Chondrocyte (in vitro differentiated cells): Measurements from ENCODE around the gene NEXN. TPM values are rescaled to one million over a fixed set of nuclear protein-coding genes. Genes with fewer than 3 reads are reported as not detected.

Source experiments
- DNase-seq: peaks from one replicate; pipeline ENCODE4 v3.0.0; 2021; ENCODE audit warnings: mixed read lengths, low spot score
- H3K27ac Mint-ChIP-seq: one replicate; pipeline ENCODE4 v1.8.0; 2021; ENCODE audit warnings: mild to moderate bottlenecking, moderate library complexity, mixed read lengths; ENCODE audit not compliant: unreplicated experiment
- H3K27me3 Mint-ChIP-seq: 2 replicates; pipeline ENCODE4 v1.8.0; 2021; ENCODE audit warnings: low read depth, mixed read lengths
- H3K36me3 Mint-ChIP-seq: 2 replicates; pipeline ENCODE4 v1.8.0; 2021; ENCODE audit warnings: low read depth, mixed read lengths
- H3K4me1 Mint-ChIP-seq: 2 replicates; pipeline ENCODE4 v1.8.0; 2021; ENCODE audit warnings: low read depth, mild to moderate bottlenecking, mixed read lengths
- H3K4me3 Mint-ChIP-seq: one replicate; pipeline ENCODE4 v1.8.0; 2021; ENCODE audit warnings: mild to moderate bottlenecking, moderate library complexity, mixed read lengths; ENCODE audit not compliant: unreplicated experiment
- H3K9me3 Mint-ChIP-seq: 2 replicates; pipeline ENCODE4 v1.8.0; 2021; ENCODE audit warnings: low read depth, mixed read lengths
- total RNA-seq: library from RNA; stranded (reverse); gene quantifications from 3 replicates; pipeline ENCODE4 v1.2.1, GENCODE V29; 2021
- TF ChIP-seq, protein P1 (sequence below): fragments of 200-600 bp; sonication (generic); IDR thresholded peaks from 2 replicates; pipeline ENCODE4 v1.5.0; 2021; ENCODE audit warnings: antibody characterized with exemption, mild to moderate bottlenecking, moderate library complexity

The NEXN gene
- total RNA-seq, 1 donor from 2014 or later = 46.2 TPM

DNA sequence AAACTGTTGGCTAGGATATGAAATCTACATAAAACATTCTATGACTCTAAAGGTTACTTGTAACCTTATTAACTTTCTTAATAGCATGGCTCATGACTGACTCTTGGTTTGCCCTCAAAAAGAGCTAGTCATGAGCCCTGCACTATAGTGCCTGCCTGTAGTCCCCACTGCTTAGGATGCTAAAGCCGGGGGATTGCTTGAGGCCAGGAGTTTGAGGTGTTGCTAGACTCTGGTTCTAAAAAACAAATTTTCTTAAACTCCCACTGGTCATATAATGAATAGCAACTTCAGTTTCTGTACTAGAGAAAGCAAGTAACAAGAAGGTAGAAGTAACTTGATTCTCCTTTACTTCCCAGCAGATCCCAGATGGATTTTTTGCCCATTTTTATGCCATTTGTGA is 15.8 kb upstream of the NEXN start:
- Mint-ChIP-seq H3K27ac (no peak overlapping the region), H3K4me1 (peaks cover 31% of the 10 kb centered on the region), H3K4me3 (no peak overlapping the region), H3K27me3 (no peaks in the 10 kb centered on the region), H3K36me3 (no peaks in the 10 kb centered on the region), H3K9me3 (no peaks in the 10 kb centered on the region)
- DNase-seq = no peak
- TF ChIP-seq, protein P1, sequence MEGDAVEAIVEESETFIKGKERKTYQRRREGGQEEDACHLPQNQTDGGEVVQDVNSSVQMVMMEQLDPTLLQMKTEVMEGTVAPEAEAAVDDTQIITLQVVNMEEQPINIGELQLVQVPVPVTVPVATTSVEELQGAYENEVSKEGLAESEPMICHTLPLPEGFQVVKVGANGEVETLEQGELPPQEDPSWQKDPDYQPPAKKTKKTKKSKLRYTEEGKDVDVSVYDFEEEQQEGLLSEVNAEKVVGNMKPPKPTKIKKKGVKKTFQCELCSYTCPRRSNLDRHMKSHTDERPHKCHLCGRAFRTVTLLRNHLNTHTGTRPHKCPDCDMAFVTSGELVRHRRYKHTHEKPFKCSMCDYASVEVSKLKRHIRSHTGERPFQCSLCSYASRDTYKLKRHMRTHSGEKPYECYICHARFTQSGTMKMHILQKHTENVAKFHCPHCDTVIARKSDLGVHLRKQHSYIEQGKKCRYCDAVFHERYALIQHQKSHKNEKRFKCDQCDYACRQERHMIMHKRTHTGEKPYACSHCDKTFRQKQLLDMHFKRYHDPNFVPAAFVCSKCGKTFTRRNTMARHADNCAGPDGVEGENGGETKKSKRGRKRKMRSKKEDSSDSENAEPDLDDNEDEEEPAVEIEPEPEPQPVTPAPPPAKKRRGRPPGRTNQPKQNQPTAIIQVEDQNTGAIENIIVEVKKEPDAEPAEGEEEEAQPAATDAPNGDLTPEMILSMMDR = peak; percentile 39

DNA sequence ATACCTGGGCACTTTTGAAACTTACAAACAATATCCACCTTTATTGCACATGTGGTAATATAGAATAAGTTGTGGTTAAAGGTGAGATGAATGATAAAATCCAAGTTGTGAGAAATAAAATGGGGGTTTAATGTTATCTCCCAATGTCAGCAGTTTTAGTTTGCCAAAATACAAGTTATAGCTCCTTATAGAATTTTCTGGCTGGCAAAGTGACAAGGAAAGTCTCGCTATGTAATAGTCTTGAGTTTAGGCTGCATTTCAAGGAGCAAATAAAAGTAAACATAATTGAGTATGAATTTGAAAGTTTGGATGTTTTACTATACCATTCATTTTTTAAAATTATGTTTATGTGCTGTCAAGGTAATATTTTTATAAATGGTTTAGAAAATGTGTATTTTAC is 15.0 kb upstream of the NEXN start:
- H3K27ac Mint-ChIP-seq = no peak overlapping the region
- TF ChIP-seq, protein P1 = no peak
- no peak for DNase-seq
- H3K27me3 Mint-ChIP-seq = no peaks in the 10 kb centered on the region
- no peak overlapping the region for H3K4me3 Mint-ChIP-seq
- H3K4me1 Mint-ChIP-seq = peaks cover 28% of the 10 kb centered on the region
- no peaks in the 10 kb centered on the region for H3K36me3 Mint-ChIP-seq
- no peaks in the 10 kb centered on the region for H3K9me3 Mint-ChIP-seq

DNA sequence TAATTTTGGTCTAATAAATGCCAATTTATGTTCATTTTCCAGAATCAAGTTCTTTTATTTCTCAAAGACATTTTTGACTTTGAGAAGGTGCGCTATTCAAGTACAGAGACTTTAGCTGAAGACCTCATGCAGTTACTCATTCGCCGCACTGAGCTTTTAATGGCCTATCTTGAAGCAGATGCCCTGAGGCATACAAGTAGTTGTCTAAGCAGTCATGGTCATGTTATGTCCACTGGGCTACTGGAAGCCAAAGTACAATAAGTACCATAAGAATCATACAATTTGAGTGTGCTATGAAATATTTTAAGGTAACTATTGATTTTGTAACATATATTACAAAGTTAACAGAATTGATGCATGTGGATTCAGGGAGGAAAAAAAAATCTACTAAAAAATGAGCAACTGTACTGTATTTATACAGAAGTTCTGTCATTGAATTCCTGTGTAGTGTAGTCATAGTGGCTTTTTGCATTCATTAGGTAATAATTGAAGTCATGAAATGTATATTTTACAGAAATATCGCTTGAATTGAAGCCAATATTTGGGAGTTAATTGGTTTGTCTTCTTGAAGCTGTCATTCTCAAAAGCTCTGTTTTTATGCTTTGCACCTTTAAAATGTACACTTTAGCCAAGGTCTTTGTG is 13.5 kb upstream of the NEXN start:
- H3K4me3 Mint-ChIP-seq = no peak overlapping the region
- peak overlapping the region; percentile 75 for H3K27ac Mint-ChIP-seq
- H3K4me1 Mint-ChIP-seq = peaks cover 23% of the 10 kb centered on the region
- H3K9me3 Mint-ChIP-seq = no peaks in the 10 kb centered on the region
- no peaks in the 10 kb centered on the region for H3K27me3 Mint-ChIP-seq
- no peak for DNase-seq
- H3K36me3 Mint-ChIP-seq = no peaks in the 10 kb centered on the region
- TF ChIP-seq, protein P1 = no peak

DNA sequence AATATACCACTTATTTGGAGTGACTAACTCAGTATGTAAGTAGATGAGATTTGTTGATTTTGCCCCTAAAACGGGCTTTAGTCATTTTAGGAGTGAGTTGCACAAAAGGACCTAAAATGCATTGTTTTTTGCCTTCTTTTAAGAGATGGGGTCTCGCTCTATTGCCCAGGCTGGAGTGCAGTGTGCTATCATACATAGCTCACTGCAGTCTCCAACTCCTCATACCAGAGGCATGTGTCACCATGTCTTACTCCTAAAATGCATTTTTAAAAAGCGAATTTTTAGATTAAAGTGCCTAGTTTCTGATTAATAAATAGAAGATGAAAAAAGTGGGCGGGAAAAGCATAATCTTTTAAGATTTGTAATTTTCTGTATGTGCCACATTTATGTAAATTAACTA is 11.5 kb upstream of the NEXN start:
- Mint-ChIP-seq H3K27ac (no peak overlapping the region), H3K27me3 (no peaks in the 10 kb centered on the region), H3K4me3 (no peak overlapping the region), H3K36me3 (no peaks in the 10 kb centered on the region), H3K4me1 (peaks cover 27% of the 10 kb centered on the region), H3K9me3 (no peaks in the 10 kb centered on the region)
- DNase-seq = no peak
- TF ChIP-seq, protein P1 = no peak

DNA sequence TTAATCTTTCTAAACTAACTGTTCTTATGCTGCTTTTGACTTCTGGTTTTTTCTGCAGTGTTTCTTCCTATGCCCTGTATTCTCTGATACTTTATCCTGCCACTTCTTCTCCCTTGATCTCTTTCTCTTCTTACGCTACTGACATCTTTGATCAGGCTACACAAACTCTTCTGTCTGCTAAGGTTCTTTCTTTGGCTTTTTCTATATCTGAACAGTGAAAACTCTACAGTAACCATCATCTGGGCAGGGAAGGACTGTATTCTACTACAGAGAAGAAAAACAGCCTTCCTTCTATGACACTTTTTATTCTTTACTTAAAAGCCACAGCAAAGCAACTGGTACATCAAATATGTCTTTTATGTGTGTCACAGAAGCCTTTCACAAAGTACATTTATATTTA is 7.4 kb upstream of the NEXN start:
- TF ChIP-seq, protein P1 = no peak
- H3K36me3 Mint-ChIP-seq = no peaks in the 10 kb centered on the region
- no peaks in the 10 kb centered on the region for H3K9me3 Mint-ChIP-seq
- H3K27ac Mint-ChIP-seq = no peak overlapping the region
- H3K4me1 Mint-ChIP-seq = peaks cover 18% of the 10 kb centered on the region
- no peak for DNase-seq
- no peak overlapping the region for H3K4me3 Mint-ChIP-seq
- H3K27me3 Mint-ChIP-seq = no peaks in the 10 kb centered on the region
